HUES48 (cell line): ENCODE results near the gene CIROP.

Source experiments
- H3K27ac ChIP-seq: one replicate; pipeline ENCODE4 v1.7.0; 2013; ENCODE audit warnings: low read depth, low read length, inconsistent platforms
- H3K27me3 ChIP-seq: 2 replicates; pipeline ENCODE4 v1.6.1; 2013; ENCODE audit warnings: mild to moderate bottlenecking, low read length; ENCODE audit not compliant: control insufficient read depth, insufficient read depth
- H3K36me3 ChIP-seq: 2 replicates; pipeline ENCODE4 v1.6.1; 2013; ENCODE audit warnings: low read length; ENCODE audit not compliant: control insufficient read depth, insufficient read depth
- H3K4me1 ChIP-seq: 2 replicates; pipeline ENCODE4 v1.6.1; 2013; ENCODE audit warnings: mild to moderate bottlenecking, low read length; ENCODE audit not compliant: control insufficient read depth, insufficient read depth
- H3K4me3 ChIP-seq: 2 replicates; pipeline ENCODE4 v1.5.1; 2013; ENCODE audit warnings: mild to moderate bottlenecking, low read depth, low read length
- H3K9ac ChIP-seq: 2 replicates; pipeline ENCODE4 v1.6.1; 2013; ENCODE audit warnings: mild to moderate bottlenecking, low read depth, low read length, moderate library complexity
- H3K9me3 ChIP-seq: 2 replicates; pipeline ENCODE4 v1.6.1; 2013; ENCODE audit warnings: low read length; ENCODE audit not compliant: control insufficient read depth, insufficient read depth

CIROP gene

GRCh38 chr14:23101986-23102625, 2.7 kb downstream of the CIROP start:
- H3K9me3 ChIP-seq: no peaks in the 10 kb centered on the region
- no peak overlapping the region for H3K27ac ChIP-seq
- H3K9ac ChIP-seq: no peak overlapping the region
- no peaks in the 10 kb centered on the region for H3K27me3 ChIP-seq
- H3K4me3 ChIP-seq: no peak overlapping the region
- peaks cover 23% of the 10 kb centered on the region for H3K36me3 ChIP-seq
- peaks cover 21% of the 10 kb centered on the region for H3K4me1 ChIP-seq

GRCh38 chr14:23101213-23101970, 3.4 kb downstream of the CIROP start:
- peaks cover 17% of the 10 kb centered on the region for H3K4me1 ChIP-seq
- no peak overlapping the region for H3K4me3 ChIP-seq
- H3K9ac ChIP-seq: no peak overlapping the region
- no peaks in the 10 kb centered on the region for H3K9me3 ChIP-seq
- no peaks in the 10 kb centered on the region for H3K27me3 ChIP-seq
- peaks cover 28% of the 10 kb centered on the region for H3K36me3 ChIP-seq
- no peak overlapping the region for H3K27ac ChIP-seq

- H3K4me1 ChIP-seq: peaks cover 1% of the 10 kb centered on the region; the same call in 1 of the 2 replicates
- no peaks in the 10 kb centered on the region for H3K9me3 ChIP-seq
Measured at GRCh38 chr14:23099212-23099861, 5.5 kb downstream of the CIROP start.

GRCh38 chr14:23097786-23098185, 7.0 kb downstream of the CIROP start:
- Histone ChIP-seq H3K36me3 (peaks cover 35% of the 10 kb centered on the region), H3K27me3 (no peaks in the 10 kb centered on the region), H3K4me1 (peaks cover 3% of the 10 kb centered on the region; the same call in 1 of the 2 replicates), H3K9ac (no peak overlapping the region), H3K27ac (no peak overlapping the region), H3K4me3 (no peak overlapping the region), H3K9me3 (no peaks in the 10 kb centered on the region)

More at GRCh38 chr14:23099212-23099861, 5.5 kb downstream of the CIROP start:
- Histone ChIP-seq H3K36me3 (peaks cover 28% of the 10 kb centered on the region), H3K9ac (no peak overlapping the region), H3K4me3 (no peak overlapping the region), H3K27me3 (no peaks in the 10 kb centered on the region), H3K27ac (no peak overlapping the region)

- Histone ChIP-seq H3K4me1 (peaks cover 3% of the 10 kb centered on the region; the same call in 1 of the 2 replicates), H3K27me3 (no peaks in the 10 kb centered on the region), H3K9ac (peak within 1 kb of the TSS; percentile 98), H3K4me3 (peak within 1 kb of the TSS; percentile 87), H3K27ac (peak within 1 kb of the TSS; percentile 98), H3K36me3 (peaks cover 56% of the 10 kb centered on the region), H3K9me3 (no peaks in the 10 kb centered on the region)
Measured at GRCh38 chr14:23095196-23096108, 9.3 kb downstream of the CIROP start, which contains the start of gene C14orf119. TSS of gene C14orf119 (plus strand) at chr14:23095505. CDS start at chr14:23097659, 2,154 bp downstream.

- no peaks in the 10 kb centered on the region for H3K27me3 ChIP-seq
- peaks cover 3% of the 10 kb centered on the region; the same call in 1 of the 2 replicates for H3K4me1 ChIP-seq
- H3K9me3 ChIP-seq: no peaks in the 10 kb centered on the region
- peak within 1 kb of the TSS; percentile 87 for H3K4me3 ChIP-seq
- peak within 1 kb of the TSS; percentile 98 for H3K9ac ChIP-seq
- H3K36me3 ChIP-seq: peaks cover 64% of the 10 kb centered on the region
- peak within 1 kb of the TSS; percentile 98 for H3K27ac ChIP-seq
Measured at GRCh38 chr14:23094666-23095195, 10.1 kb downstream of the CIROP start, which contains the start of gene ACIN1. TSS of gene ACIN1 (minus strand) at chr14:23095136. CDS start at chr14:23095112, 24 bp downstream.

GRCh38 chr14:23093991-23094665, 10.7 kb downstream of the CIROP start:
- Histone ChIP-seq H3K36me3 (peaks cover 67% of the 10 kb centered on the region), H3K27me3 (no peaks in the 10 kb centered on the region), H3K9ac (peak overlapping the region; percentile 98), H3K4me3 (peak overlapping the region; percentile 87), H3K4me1 (peaks cover 3% of the 10 kb centered on the region; the same call in 1 of the 2 replicates), H3K9me3 (no peaks in the 10 kb centered on the region), H3K27ac (peak overlapping the region; percentile 98)

GRCh38 chr14:23093526-23093925, 11.3 kb downstream of the CIROP start:
- Histone ChIP-seq H3K9me3 (no peaks in the 10 kb centered on the region), H3K27ac (no peak overlapping the region), H3K4me3 (peak overlapping the region; percentile 87), H3K27me3 (no peaks in the 10 kb centered on the region), H3K4me1 (peaks cover 3% of the 10 kb centered on the region; the same call in 1 of the 2 replicates), H3K9ac (no peak overlapping the region), H3K36me3 (peaks cover 67% of the 10 kb centered on the region)

- Histone ChIP-seq H3K9me3 (no peaks in the 10 kb centered on the region), H3K36me3 (peaks cover 67% of the 10 kb centered on the region), H3K4me3 (no peak overlapping the region; the same call in 1 of the 2 replicates), H3K9ac (no peak overlapping the region), H3K4me1 (peaks cover 3% of the 10 kb centered on the region; the same call in 1 of the 2 replicates), H3K27ac (no peak overlapping the region), H3K27me3 (no peaks in the 10 kb centered on the region)
Measured at GRCh38 chr14:23093104-23093503, 11.7 kb downstream of the CIROP start.
